Suppressor macrophage treated with lipopolysaccharide for 4 hours (primary cell): ENCODE measurements around the gene PIEZO1.
"Not testable (repeated sequence)": the region's sequence is repeated elsewhere in the genome, so short reads cannot be mapped to it uniquely, and the experiment has no call there.

Source experiments
- DNase-seq: peaks from one replicate; pipeline ENCODE4 v3.0.0-alpha.2; 2020

PIEZO1 gene

GRCh38 chr16:88681709-88682451, 103.1 kb downstream of the PIEZO1 start:
- DNase-seq: peak; percentile 96

- no peak for DNase-seq
These were observed 103.8 kb downstream of the PIEZO1 start for GRCh38 chr16:88681084-88681680.

- no peak for DNase-seq
These were observed 104.4 kb downstream of the PIEZO1 start for GRCh38 chr16:88680554-88681083.

- no peak for DNase-seq
These were observed 106.6 kb downstream of the PIEZO1 start for GRCh38 chr16:88678224-88678979.

- no peak for DNase-seq
These were observed 107.3 kb downstream of the PIEZO1 start for GRCh38 chr16:88677721-88678120.

- DNase-seq: no peak
These were observed 108.3 kb downstream of the PIEZO1 start for GRCh38 chr16:88676502-88677242.

- no peak for DNase-seq
These were observed 111.2 kb downstream of the PIEZO1 start for GRCh38 chr16:88673716-88674379.

GRCh38 chr16:88672776-88673175, 112.2 kb downstream of the PIEZO1 start:
- DNase-seq: no peak

- no peak for DNase-seq
These were observed 113.2 kb downstream of the PIEZO1 start for GRCh38 chr16:88671806-88672205.

GRCh38 chr16:88669980-88670379, 115.0 kb downstream of the PIEZO1 start:
- no peak for DNase-seq

- DNase-seq: not testable (repeated sequence)
These were observed 115.5 kb downstream of the PIEZO1 start for GRCh38 chr16:88669493-88669892.

GRCh38 chr16:88667461-88667860, 117.6 kb downstream of the PIEZO1 start:
- no peak for DNase-seq

- DNase-seq: no peak
These were observed 119.5 kb downstream of the PIEZO1 start for GRCh38 chr16:88665570-88665969.
